IMR-90 (cell line): ENCODE measurements around the gene TMEM60. TPM values are rescaled to one million over a fixed set of nuclear protein-coding genes. Genes with fewer than 3 reads are reported as not detected.
A peak's percentile ranks its signal among the peaks of the same experiment; 100 is the strongest.

Experiments used
- ATAC-seq: fragments of 200-7000 bp; cut with Tn5 transposase; 2 replicates; pipeline ENCODE4 v1.9.1; 2020; ENCODE audit warnings: low read depth, mild to moderate bottlenecking, moderate library complexity
- Bru-seq: library from RNA; stranded (reverse); fragments of 400-500 nt; gene quantifications from one replicate; lab custom pipeline; 2021; lab: Mats Ljungman, UMichigan
- BruChase-seq, 2 experiments: library from RNA; stranded (reverse); fragments of 400-500 nt; gene quantifications; one replicate each; lab custom pipeline; 2021; lab: Mats Ljungman, UMichigan
- BruUV-seq: library from RNA; stranded (reverse); fragments of 400-500 nt; replicated peaks from 2 replicates; lab custom pipeline; 2021; lab: Mats Ljungman, UMichigan
- CTCF ChIA-PET: fragments of 300-600 bp; formaldehyde crosslinking; extraction: SDS; loops from one replicate; lab custom pipeline; 2021; ENCODE audit warnings: antibody characterized with exemption; lab: Yijun Ruan, JAX
- POLR2A ChIA-PET: fragments of 300-600 bp; sonication (Branson Sonifier 250); formaldehyde crosslinking; loops from one replicate; lab custom pipeline; 2022; ENCODE audit warnings: antibody characterized with exemption; ENCODE audit not compliant: unreplicated experiment; lab: Charles Lee
- DNase-seq: peaks from one replicate; pipeline ENCODE4 v3.0.0; 2013
- H2AFZ ChIP-seq: replicated peaks from 2 replicates; pipeline ENCODE3; 2013; ENCODE audit warnings: low read length, mild to moderate bottlenecking; ENCODE audit not compliant: poor library complexity
- H2AK5ac ChIP-seq: 2 replicates; pipeline ENCODE4 v1.6.1; 2013; ENCODE audit warnings: low read depth, low read length, inconsistent platforms
- H2AK9ac ChIP-seq: replicated peaks from 2 replicates; pipeline ENCODE3; 2013; ENCODE audit warnings: mild to moderate bottlenecking, low read depth, low read length, moderate library complexity; ENCODE audit not compliant: poor library complexity
- H2BK120ac ChIP-seq: 2 replicates; pipeline ENCODE4 v1.6.1; 2013; ENCODE audit warnings: low read depth, low read length, inconsistent platforms
- H2BK15ac ChIP-seq: 3 replicates; pipeline ENCODE4 v1.6.1; 2013; ENCODE audit warnings: low read depth, low read length, inconsistent platforms
- H2BK20ac ChIP-seq: 2 replicates; pipeline ENCODE4 v1.6.1; 2013; ENCODE audit warnings: low read depth, mild to moderate bottlenecking, inconsistent platforms, low read length, moderate library complexity
- H2BK5ac ChIP-seq: 2 replicates; pipeline ENCODE4 v1.6.1; 2013; ENCODE audit warnings: mild to moderate bottlenecking, low read depth, low read length, inconsistent platforms; ENCODE audit not compliant: poor library complexity, severe bottlenecking
- H3K14ac ChIP-seq: replicated peaks from 2 replicates; pipeline ENCODE4 v1.6.1; 2013; ENCODE audit warnings: low read depth, low read length, inconsistent platforms
- H3K18ac ChIP-seq: 2 replicates; pipeline ENCODE4 v1.6.1; 2013; ENCODE audit warnings: low read depth, low read length, control low read depth
- H3K23ac ChIP-seq: 2 replicates; pipeline ENCODE4 v1.6.1; 2013; ENCODE audit warnings: low read depth, low read length, inconsistent platforms
- H3K27ac ChIP-seq: 2 replicates; pipeline ENCODE4 v1.5.1; 2013; ENCODE audit warnings: mild to moderate bottlenecking, control low read depth, low read length; ENCODE audit not compliant: insufficient read depth
- H3K27me3 ChIP-seq: 2 replicates; pipeline ENCODE4 v1.6.1; 2013; ENCODE audit warnings: low read length; ENCODE audit not compliant: control insufficient read depth, insufficient read depth
- H3K36me3 ChIP-seq: 2 replicates; pipeline ENCODE4 v1.6.1; 2013; ENCODE audit warnings: low read length, mixed read lengths; ENCODE audit not compliant: control insufficient read depth, insufficient read depth
- H3K4ac ChIP-seq: 2 replicates; pipeline ENCODE4 v1.6.1; 2013; ENCODE audit warnings: low read depth, low read length, inconsistent platforms
- H3K4me1 ChIP-seq: 2 replicates; pipeline ENCODE4 v1.6.1; 2013; ENCODE audit warnings: low read length, mixed read lengths; ENCODE audit not compliant: control insufficient read depth, insufficient read depth
- H3K4me2 ChIP-seq: 2 replicates; pipeline ENCODE4 v1.6.1; 2013; ENCODE audit warnings: low read depth, mild to moderate bottlenecking, control low read depth, low read length, moderate library complexity
- H3K4me3 ChIP-seq: 2 replicates; pipeline ENCODE4 v1.5.1; 2013; ENCODE audit warnings: low read depth, mild to moderate bottlenecking, control low read depth, low read length, moderate library complexity; ENCODE audit not compliant: insufficient read depth
- H3K56ac ChIP-seq: 2 replicates; pipeline ENCODE4 v1.6.1; 2013; ENCODE audit warnings: low read length, inconsistent platforms; ENCODE audit not compliant: insufficient read depth; ENCODE audit errors: extremely low read depth
- H3K79me1 ChIP-seq, 2 experiments: 2 replicates each; pipeline ENCODE4 v1.6.1; 2013; ENCODE audit warnings: low read length in 2 of 2, inconsistent platforms in 1 of 2, low read depth in 1 of 2
- H3K9ac ChIP-seq: 2 replicates; pipeline ENCODE4 v1.6.1; 2013; ENCODE audit warnings: low read depth, low read length, control low read depth
- H3K9me1 ChIP-seq: 2 replicates; pipeline ENCODE4 v1.6.1; 2013; ENCODE audit warnings: low read length, inconsistent platforms; ENCODE audit not compliant: insufficient read depth
- H3K9me3 ChIP-seq: 2 replicates; pipeline ENCODE4 v1.6.1; 2013; ENCODE audit warnings: low read length; ENCODE audit not compliant: control insufficient read depth, insufficient read depth
- H4K20me1 ChIP-seq: 2 replicates; pipeline ENCODE4 v1.6.1; 2013; ENCODE audit warnings: low read length, inconsistent platforms; ENCODE audit not compliant: insufficient read depth
- H4K5ac ChIP-seq: 2 replicates; pipeline ENCODE4 v1.6.1; 2013; ENCODE audit warnings: mild to moderate bottlenecking, low read depth, low read length, control low read depth
- H4K8ac ChIP-seq, 2 experiments: 2 replicates each; pipeline ENCODE4 v1.6.1; 2013; ENCODE audit warnings: low read depth in 2 of 2, low read length in 2 of 2, control low read depth in 1 of 2, inconsistent platforms in 1 of 2
- H4K91ac ChIP-seq: 2 replicates; pipeline ENCODE4 v1.6.1; 2013; ENCODE audit warnings: low read depth, low read length, inconsistent platforms; ENCODE audit not compliant: insufficient read depth
- BHLHE40 ChIP-seq: fragments of 150-350 bp; IDR thresholded peaks from 2 replicates; pipeline ENCODE4 v1.6.1; 2016; ENCODE audit warnings: mild to moderate bottlenecking, low read depth, low read length
- CEBPB ChIP-seq: IDR thresholded peaks from 2 replicates; pipeline ENCODE4 v1.6.1; 2012; ENCODE audit warnings: low read depth, low read length, improper control_type of control experiment
- CHD1 ChIP-seq: IDR thresholded peaks from 2 replicates; pipeline ENCODE4 v1.6.1; 2012; ENCODE audit warnings: low read depth, low read length, improper control_type of control experiment
- CTCF ChIP-seq: conservative IDR thresholded peaks from 2 replicates; pipeline ENCODE4 v1.5.1; 2012; ENCODE audit warnings: mild to moderate bottlenecking, low read depth, low read length, improper control_type of control experiment
- FOS ChIP-seq: fragments of 150-350 bp; IDR thresholded peaks from 2 replicates; pipeline ENCODE4 v1.6.1; 2016; ENCODE audit warnings: low read depth, low read length
- MAFK ChIP-seq: IDR thresholded peaks from 2 replicates; pipeline ENCODE4 v1.6.1; 2012; ENCODE audit warnings: low read depth, low read length, improper control_type of control experiment
- MAZ ChIP-seq: IDR thresholded peaks from 2 replicates; pipeline ENCODE4 v1.6.1; 2012; ENCODE audit warnings: low read depth, mild to moderate bottlenecking, low read length, improper control_type of control experiment, moderate library complexity, borderline replicate concordance
- NFE2L2 ChIP-seq: fragments of 150-350 bp; IDR thresholded peaks from 2 replicates; pipeline ENCODE4 v1.6.1; 2016; ENCODE audit warnings: low read depth, mild to moderate bottlenecking, low read length
- POLR2A ChIP-seq: IDR thresholded peaks from 2 replicates; pipeline ENCODE4 v1.6.1; 2012; ENCODE audit warnings: mild to moderate bottlenecking, low read depth, low read length
- RAD21 ChIP-seq: IDR thresholded peaks from 2 replicates; pipeline ENCODE4 v1.6.1; 2012; ENCODE audit warnings: low read length, improper control_type of control experiment
- RCOR1 ChIP-seq: IDR thresholded peaks from 2 replicates; pipeline ENCODE4 v1.6.1; 2012; ENCODE audit warnings: mild to moderate bottlenecking, low read length, improper control_type of control experiment; ENCODE audit not compliant: insufficient replicate concordance
- RFX5 ChIP-seq: IDR thresholded peaks from 2 replicates; pipeline ENCODE4 v1.8.0; 2012; ENCODE audit warnings: low read depth, mild to moderate bottlenecking, low read length, moderate library complexity
- SMC3 ChIP-seq: fragments of 150-350 bp; IDR thresholded peaks from 2 replicates; pipeline ENCODE4 v1.6.1; 2016; ENCODE audit warnings: low read depth, mild to moderate bottlenecking, antibody characterized with exemption, low read length, moderate library complexity
- USF2 ChIP-seq: fragments of 150-350 bp; IDR thresholded peaks from 2 replicates; pipeline ENCODE4 v1.6.1; 2017; ENCODE audit warnings: mild to moderate bottlenecking, antibody characterized with exemption, low read length, low read depth
- WGBS, 2 experiments: methylation state at CpG; one replicate each; pipeline versions ENCODE4 v1.1.5 to v1.1.7; 2013; ENCODE audit warnings: missing lambda C conversion rate in 2 of 2; ENCODE audit not compliant: insufficient read length in 1 of 2; ENCODE audit errors: extremely low coverage in 2 of 2; 5-methylcytosine and 5-hydroxymethylcytosine counted together
- dilution Hi-C: fragments of 300-500 bp; cut with HindIII; formaldehyde crosslinking; loops from one replicate; pipeline ENCODE4 v1.14.3; 2018; ENCODE audit warnings: low sequenced_read_pairs; ENCODE audit not compliant: unreplicated experiment
- in situ Hi-C: fragments of 300-500 bp; cut with MboI; formaldehyde crosslinking; loops from 3 replicates; pipeline ENCODE4 v1.14.3; 2019; ENCODE audit warnings: low sequenced_read_pairs, inconsistent platforms, mixed read lengths
- intact Hi-C: fragments of 100-400 bp; cut with micrococcal nuclease; formaldehyde crosslinking; loops from 2 replicates; pipeline ENCODE4 v1.10.0; 2022
- long read RNA-seq: library from polyadenylated mRNA; unstranded; transcript quantifications from one replicate; pipeline ENCODE4 v2.0.0, GENCODE V29; 2021; ENCODE audit not compliant: unreplicated experiment
- polyA plus RNA-seq, 3 experiments: library from polyadenylated mRNA; depleted of rRNA; stranded (reverse); fragments of >200 nt; gene quantifications; 2 replicates each; pipeline ENCODE4 v1.2.3, GENCODE V29; 2012; ENCODE audit warnings: low replicate concordance in 1 of 3
- total RNA-seq: library from RNA; depleted of rRNA; stranded (reverse); fragments of >200 nt; gene quantifications from 2 replicates; pipeline ENCODE4 v1.2.3, GENCODE V29; 2012; rRNA removed

Gene TMEM60
- 9.9 and 19.2 TPM in 2 replicates for total RNA-seq
- 15.0 and 17.2 TPM in 2 replicates for polyA plus RNA-seq (2012; rRNA removed)
- 3.8 and 5.1 TPM in 2 replicates for polyA plus RNA-seq (2012; cell fraction: cytosol; rRNA removed)
- 0.62 and 5.5 TPM in 2 replicates for polyA plus RNA-seq (2012; cell fraction: nucleus; rRNA removed; ENCODE audit: low replicate concordance)
- Bru-seq, nascent RNA, result percentile 77 among the genes with signal in this experiment
- percentile 64 among the genes with signal in this experiment for BruChase-seq, experiment 1, labeled RNA remaining after a 6-hour chase
- percentile 66 among the genes with signal in this experiment for BruChase-seq, experiment 2, labeled RNA remaining after a 2-hour chase
- long read RNA-seq, transcript TMEM60-201 (2 exons, 1,023 nt), result major isoform, 12 of 23 reads
- long read RNA-seq, partial matches to known transcripts, result 0 of 23 reads
- long read RNA-seq, other reads (novel, unspliced or antisense), result 11 of 23 reads

GRCh38 chr7:77798394-77799077, at the start of gene TMEM60, which contains the start of gene PHTF2:
Gene TMEM60, minus strand, starts transcription at chr7:77798434. Its CDS starts 4,061 bp downstream, at chr7:77794373.
Gene PHTF2, plus strand, starts transcription at chr7:77798773.
- Histone ChIP-seq H3K9ac (peak within 1 kb of the TSS; percentile 79), H3K18ac (peak within 1 kb of the TSS; percentile 66), H2BK15ac (peak within 1 kb of the TSS; percentile 22; the same call in 2 of the 3 replicates), H3K4ac (peak within 1 kb of the TSS; percentile 90), H2AK9ac (peak within 1 kb of the TSS; percentile 96), H4K5ac (peak within 1 kb of the TSS; percentile 68), H3K4me2 (peak within 1 kb of the TSS; percentile 88), H2AK5ac (peak within 1 kb of the TSS; percentile 41), H3K4me1 (peaks cover 6% of the 10 kb centered on the region; the same call in 1 of the 2 replicates), H3K23ac (peak within 1 kb of the TSS; percentile 87), H4K20me1 (no peaks in the 10 kb centered on the region), H2BK5ac (peak within 1 kb of the TSS; percentile 84), H3K4me3 (peak within 1 kb of the TSS; percentile 81), H3K14ac (peak within 1 kb of the TSS; percentile 88), H3K79me1 (peaks cover 22 to 78% of the 10 kb centered on the region in 2 experiments), H2BK120ac (peak within 1 kb of the TSS; percentile 70), H3K9me1 (0 out of 2 replicates have a peak, but pooled peaks cover 2% of the 10 kb centered on the region), H4K91ac (peak within 1 kb of the TSS; percentile 79), H3K27me3 (no peaks in the 10 kb centered on the region), H3K27ac (peak within 1 kb of the TSS; percentile 90), H2BK20ac (no peak within 1 kb of the TSS; the same call in 1 of the 2 replicates), H3K56ac (peak within 1 kb of the TSS; percentile 69), H4K8ac (peak within 1 kb of the TSS; percentile 17 to 82; a peak in 2 of 4 replicates), H2AFZ (peak within 1 kb of the TSS; percentile 96), H3K9me3 (no peaks in the 10 kb centered on the region), H3K36me3 (no peaks in the 10 kb centered on the region)
- DNase-seq, result peak; percentile 100
- dilution Hi-C loops (no loop called here), intact Hi-C loops (loop anchor here (2.0 to 10.0 kb wide), 3 partner anchors 68 to 138 kb away; no protein-coding TSS in a partner anchor), in situ Hi-C loops (no loop called here)
- ChIA-PET CTCF (interaction anchor here (0.7 to 1.3 kb wide), 5 partner anchors 10 to 147 kb away, joined by 3 to 6 read pairs (median 3); no protein-coding TSS in a partner anchor), POLR2A (no interaction called here)
- 0% methylated on average over 22 of the region's 61 CpGs; no CpG with 5 or more reads in 1 of the 2 experiments for WGBS, 2 experiments
- peak; percentile 93 for ATAC-seq
- BruUV-seq, result no TSS peak
- TF ChIP-seq MAZ (peak; percentile 91; the same call in 1 of the 2 replicates), CHD1 (no peak), FOS (0 out of 2 replicates have a peak, but pooled peaks have one; percentile 59), BHLHE40 (no peak; the same call in 1 of the 2 replicates), SMC3 (peak; percentile 40), POLR2A (peak; percentile 48), RAD21 (peak; percentile 52), USF2 (no peak), RCOR1 (peak; percentile 12), RFX5 (no peak), NFE2L2 (no peak), CTCF (peak; percentile 53), CEBPB (no peak), MAFK (no peak)
